HG03469 (cell line): Measurements from ENCODE around the gene OR6C75.
"Not testable (repeated sequence)": the region's sequence is repeated elsewhere in the genome, so short reads cannot be mapped to it uniquely, and the experiment has no call there.

Experiments used
- ATAC-seq: cut with Tn5 transposase; IDR thresholded peaks from one replicate; pipeline ENCODE4 v1.9.1; 2021; ENCODE audit warnings: mild to moderate bottlenecking, moderate library complexity, moderate number of reproducible peaks; ENCODE audit not compliant: unreplicated experiment

The OR6C75 gene

GRCh38 chr12:55362675-55363074, at the start of gene OR6C75:
TSS of gene OR6C75 (plus strand) at chr12:55362975. CDS start at chr12:55365111, 2,136 bp downstream.
- ATAC-seq, result no peak

- no peak for ATAC-seq
Observed at GRCh38 chr12:55314043-55314442, 48.7 kb upstream of the OR6C75 start, which contains the start of gene OR6C1. TSS of gene OR6C1 (plus strand) at chr12:55314343. CDS start at chr12:55320600, 6,257 bp downstream.

GRCh38 chr12:55320201-55320600, 42.6 kb upstream of the OR6C75 start:
- ATAC-seq, result no peak

GRCh38 chr12:55325801-55326200, 37.0 kb upstream of the OR6C75 start:
- not testable (repeated sequence) for ATAC-seq

- ATAC-seq, result no peak
Observed at GRCh38 chr12:55330446-55330845, 32.3 kb upstream of the OR6C75 start, which contains the start of gene OR6C3. TSS of gene OR6C3 (plus strand) at chr12:55330746. CDS start at chr12:55331701, 955 bp downstream.

GRCh38 chr12:55336002-55336401, 26.8 kb upstream of the OR6C75 start:
- no peak for ATAC-seq

- ATAC-seq, result not testable (repeated sequence)
Observed at GRCh38 chr12:55355338-55355737, 7.4 kb upstream of the OR6C75 start.

- no peak for ATAC-seq
Observed at GRCh38 chr12:55365086-55365485, 2.3 kb downstream of the OR6C75 start.

GRCh38 chr12:55372521-55372920, 9.7 kb downstream of the OR6C75 start:
- no peak for ATAC-seq

GRCh38 chr12:55385891-55386290, 23.1 kb downstream of the OR6C75 start:
- no peak for ATAC-seq

GRCh38 chr12:55392032-55392795, 29.4 kb downstream of the OR6C75 start:
- no peak for ATAC-seq

- ATAC-seq, result no peak
Observed at GRCh38 chr12:55396326-55396725, 33.6 kb downstream of the OR6C75 start.

- ATAC-seq, result no peak
Observed at GRCh38 chr12:55400229-55400628, 37.5 kb downstream of the OR6C75 start, which contains the start of gene OR6C65. TSS of gene OR6C65 (plus strand) at chr12:55400529. CDS start at chr12:55400529, 0 bp downstream.

GRCh38 chr12:55407866-55408265, 45.1 kb downstream of the OR6C75 start:
- ATAC-seq, result no peak

GRCh38 chr12:55409133-55409532, 46.4 kb downstream of the OR6C75 start:
- ATAC-seq, result not testable (repeated sequence)

GRCh38 chr12:55412138-55412537, 49.4 kb downstream of the OR6C75 start:
- ATAC-seq, result not testable (repeated sequence)

GRCh38 chr12:55413498-55414388, 51.0 kb downstream of the OR6C75 start:
- ATAC-seq, result not testable (repeated sequence)

- ATAC-seq, result not testable (repeated sequence)
Observed at GRCh38 chr12:55414396-55414823, 51.6 kb downstream of the OR6C75 start.

- ATAC-seq, result not testable (repeated sequence)
Observed at GRCh38 chr12:55414889-55415288, 52.1 kb downstream of the OR6C75 start.

GRCh38 chr12:55416961-55417360, 54.2 kb downstream of the OR6C75 start:
- no peak for ATAC-seq
